Activated naive CD4-positive, alpha-beta T cell treated with anti-CD3 and anti-CD28 coated beads for 36 hours (primary cell): ENCODE data around the gene ZSWIM6. TPM values are rescaled to one million over a fixed set of nuclear protein-coding genes. Genes with fewer than 3 reads are reported as not detected.

Experiments used
- CTCF ChIA-PET: fragments of 350-600 bp; sonication (Branson Sonifier 250); formaldehyde crosslinking; loops from one replicate; lab custom pipeline; 2021; ENCODE audit warnings: antibody characterized with exemption; lab: Charles Lee
- DNase-seq: peaks from one replicate; pipeline ENCODE4 v3.0.0-alpha.2; 2020
- H3K27ac Mint-ChIP-seq: one replicate; pipeline ENCODE4 v1.8.0; 2021; ENCODE audit warnings: mild to moderate bottlenecking, mixed read lengths
- H3K27me3 Mint-ChIP-seq: one replicate; pipeline ENCODE4 v1.8.0; 2021; ENCODE audit warnings: low read depth, mixed read lengths
- H3K36me3 Mint-ChIP-seq: one replicate; pipeline ENCODE4 v1.8.0; 2021; ENCODE audit warnings: low read depth, mixed read lengths
- H3K4me1 Mint-ChIP-seq: one replicate; pipeline ENCODE4 v1.8.0; 2021; ENCODE audit warnings: low read depth, mixed read lengths
- H3K4me3 Mint-ChIP-seq: one replicate; pipeline ENCODE4 v1.8.0; 2021; ENCODE audit warnings: mild to moderate bottlenecking, moderate library complexity, mixed read lengths
- H3K9me3 Mint-ChIP-seq: one replicate; pipeline ENCODE4 v1.8.0; 2021; ENCODE audit warnings: mixed read lengths
- intact Hi-C: fragments of 100-400 bp; cut with micrococcal nuclease; formaldehyde crosslinking; loops from one replicate; pipeline ENCODE4 v1.15.1; 2023
- total RNA-seq, 2 experiments: library from RNA; stranded (reverse); gene quantifications; one replicate each; pipeline ENCODE4 v1.2.3, GENCODE V29; 2021

Gene ZSWIM6
- total RNA-seq, 2 experiments from 2014 or later = 4.3 TPM

DNA sequence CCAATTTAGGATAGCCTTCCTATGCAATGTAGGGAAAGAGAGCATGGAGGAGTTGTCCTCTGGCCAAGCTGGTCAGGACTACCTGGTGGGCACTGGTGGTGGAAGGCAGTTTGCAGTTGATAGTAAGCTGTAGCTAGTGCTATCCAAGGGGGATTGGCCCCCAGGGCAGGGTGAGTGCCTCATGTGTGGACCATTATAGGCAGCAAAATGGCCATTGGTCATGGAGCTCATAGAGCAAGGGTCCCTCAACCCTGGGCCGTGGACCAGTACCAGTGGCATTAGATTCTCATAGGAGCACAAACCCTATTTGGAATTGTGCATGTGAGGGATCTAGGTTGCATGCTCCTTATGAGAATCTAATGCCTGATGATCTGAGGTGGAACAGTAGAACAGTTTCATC is 139.3 kb downstream of the ZSWIM6 start:
- H3K4me3 Mint-ChIP-seq = no peak overlapping the region
- H3K36me3 Mint-ChIP-seq = peaks cover 15% of the 10 kb centered on the region
- no peak for DNase-seq
- no peaks in the 10 kb centered on the region for H3K9me3 Mint-ChIP-seq
- no peaks in the 10 kb centered on the region for H3K27me3 Mint-ChIP-seq
- CTCF ChIA-PET = interaction anchor here (0.6 kb wide), 1 partner anchor 1308 kb away, joined by 3 read pairs; no protein-coding TSS in a partner anchor
- H3K27ac Mint-ChIP-seq = no peak overlapping the region
- intact Hi-C loops = no loop called here
- H3K4me1 Mint-ChIP-seq = peaks cover 25% of the 10 kb centered on the region

DNA sequence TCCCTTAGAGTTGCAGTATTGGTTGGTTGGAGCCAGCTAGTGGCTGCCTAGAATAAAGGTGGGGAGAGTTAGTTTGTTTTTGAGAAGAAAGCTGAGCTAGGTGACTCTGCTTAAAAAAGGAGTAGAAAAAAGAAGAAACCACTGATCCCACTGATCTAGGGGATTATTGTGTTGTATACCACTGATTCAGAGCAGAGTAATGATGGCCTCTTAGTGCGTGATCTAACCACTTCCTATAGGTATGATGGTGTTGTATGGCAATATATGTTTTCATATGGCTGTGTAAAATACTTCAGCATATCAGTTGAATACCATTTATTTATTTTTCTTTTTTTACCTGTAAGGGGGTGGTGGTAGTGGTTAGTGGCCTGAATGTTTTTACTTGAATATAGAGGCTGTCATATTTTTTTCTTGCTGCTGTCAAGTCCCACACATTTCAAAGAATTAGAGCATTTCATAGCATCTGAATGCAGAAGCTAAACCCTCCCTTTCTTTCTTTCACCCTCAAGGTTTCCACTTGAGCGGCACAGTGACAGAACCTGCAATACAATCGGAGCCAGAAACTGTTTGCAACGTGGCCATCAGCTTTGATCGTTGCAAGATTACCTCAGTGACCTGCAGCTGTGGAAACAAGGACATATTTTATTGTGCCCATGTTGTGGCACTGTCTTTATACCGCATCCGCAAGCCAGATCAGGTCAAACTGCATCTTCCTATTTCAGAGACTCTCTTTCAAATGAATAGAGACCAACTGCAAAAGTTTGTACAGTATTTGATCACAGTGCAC is 140.3 kb downstream of the ZSWIM6 start:
- Mint-ChIP-seq H3K27ac (no peak overlapping the region), H3K4me3 (no peak overlapping the region), H3K36me3 (peaks cover 15% of the 10 kb centered on the region), H3K27me3 (no peaks in the 10 kb centered on the region), H3K9me3 (no peaks in the 10 kb centered on the region), H3K4me1 (peaks cover 25% of the 10 kb centered on the region)
- CTCF ChIA-PET = no interaction called here
- no peak for DNase-seq
- intact Hi-C loops = no loop called here

DNA sequence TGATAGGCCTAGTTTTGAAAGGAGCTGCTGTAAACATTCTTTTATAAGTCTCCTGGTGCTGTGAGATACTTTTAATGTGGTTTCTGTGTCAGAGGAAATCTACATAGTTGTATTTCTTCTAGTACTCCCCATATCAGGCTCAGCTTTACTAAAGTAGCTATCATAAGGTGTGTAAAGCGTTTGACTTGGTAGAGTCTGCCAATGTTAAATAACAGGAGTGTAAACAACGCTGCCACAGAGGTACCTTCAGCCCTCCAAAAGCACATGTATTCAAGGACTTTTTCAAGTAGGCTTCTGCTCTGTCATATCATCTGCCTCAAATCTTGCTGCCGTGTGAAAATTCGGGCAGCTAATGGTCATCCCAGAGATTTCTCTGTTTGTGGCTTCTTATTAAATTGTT is 142.7 kb downstream of the ZSWIM6 start:
- CTCF ChIA-PET = interaction anchor here (1.1 kb wide), 1 partner anchor 143 kb away, joined by 3 read pairs; no protein-coding TSS in a partner anchor
- H3K9me3 Mint-ChIP-seq = no peaks in the 10 kb centered on the region

DNA sequence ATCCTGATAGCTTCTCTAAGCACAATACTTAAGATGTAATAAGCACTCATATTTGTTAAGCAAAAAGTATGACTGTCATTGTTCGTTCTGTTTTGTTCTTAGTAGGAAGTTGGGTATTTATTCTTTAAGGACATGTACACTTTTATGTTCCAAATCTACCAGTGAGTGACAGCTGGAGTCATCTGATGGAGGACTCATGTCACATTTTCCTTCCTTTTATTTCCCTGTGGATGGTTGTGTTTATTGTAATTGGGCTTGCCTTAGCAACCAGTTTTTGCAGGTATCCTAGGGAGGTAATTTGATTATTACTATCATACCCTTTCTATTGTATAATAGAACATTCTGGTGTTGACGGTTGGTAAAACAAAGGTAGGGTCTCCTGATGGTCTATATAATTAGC is 145.7 kb downstream of the ZSWIM6 start:
- Mint-ChIP-seq H3K27me3 (no peaks in the 10 kb centered on the region), H3K36me3 (peaks cover 14% of the 10 kb centered on the region), H3K27ac (no peak overlapping the region), H3K9me3 (no peaks in the 10 kb centered on the region), H3K4me1 (peaks cover 3% of the 10 kb centered on the region), H3K4me3 (no peak overlapping the region)
- intact Hi-C loops = no loop called here
- CTCF ChIA-PET = no interaction called here
- no peak for DNase-seq

More for the DNA sequence above, 142.7 kb downstream of the ZSWIM6 start:
- Mint-ChIP-seq H3K27me3 (no peaks in the 10 kb centered on the region), H3K4me3 (no peak overlapping the region), H3K27ac (no peak overlapping the region), H3K36me3 (peaks cover 17% of the 10 kb centered on the region), H3K4me1 (peaks cover 20% of the 10 kb centered on the region)
- DNase-seq = no peak
- intact Hi-C loops = no loop called here

DNA sequence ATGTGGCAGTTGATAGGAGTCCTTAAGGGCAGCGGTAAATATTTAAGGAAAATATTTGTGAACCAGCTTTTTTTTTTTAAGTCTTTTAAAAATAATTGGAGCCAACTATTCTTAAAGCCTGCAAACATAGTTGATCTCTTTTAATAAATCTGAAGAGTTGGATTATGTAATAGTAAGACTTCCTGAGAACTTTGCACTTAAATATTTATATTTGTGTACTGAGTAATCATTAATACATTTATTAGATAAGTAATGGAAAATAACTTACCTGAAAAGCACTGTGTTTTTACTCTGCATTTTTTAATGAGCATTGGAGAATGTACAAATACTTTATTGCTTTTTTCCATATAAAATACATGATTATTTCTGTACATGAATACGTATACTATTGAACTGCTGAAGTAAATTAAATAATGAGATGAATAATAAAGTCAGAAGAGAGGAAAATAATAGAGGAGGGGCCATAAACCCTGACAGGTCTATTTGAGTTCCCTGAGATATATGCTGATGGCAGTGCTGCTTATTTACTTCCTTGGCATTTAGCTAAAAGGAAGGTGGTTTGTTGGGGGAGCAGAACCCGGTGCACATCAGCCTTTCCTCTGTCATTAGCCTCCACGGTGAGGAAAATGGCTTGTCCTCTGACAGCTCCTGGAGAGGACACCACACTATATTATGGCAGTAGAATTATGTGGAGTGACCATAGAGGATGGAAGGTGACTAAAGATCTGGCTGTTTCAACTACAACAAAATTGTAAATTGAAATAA is 148.0 kb downstream of the ZSWIM6 start:
- Mint-ChIP-seq H3K27me3 (no peaks in the 10 kb centered on the region), H3K27ac (no peak overlapping the region), H3K9me3 (no peaks in the 10 kb centered on the region), H3K4me1 (peaks cover 1% of the 10 kb centered on the region), H3K36me3 (peaks cover 12% of the 10 kb centered on the region), H3K4me3 (no peak overlapping the region)
- DNase-seq = no peak
- intact Hi-C loops = no loop called here
- CTCF ChIA-PET = interaction anchor here (0.6 kb wide), 1 partner anchor 35 kb away, joined by 3 read pairs; no protein-coding TSS in a partner anchor

DNA sequence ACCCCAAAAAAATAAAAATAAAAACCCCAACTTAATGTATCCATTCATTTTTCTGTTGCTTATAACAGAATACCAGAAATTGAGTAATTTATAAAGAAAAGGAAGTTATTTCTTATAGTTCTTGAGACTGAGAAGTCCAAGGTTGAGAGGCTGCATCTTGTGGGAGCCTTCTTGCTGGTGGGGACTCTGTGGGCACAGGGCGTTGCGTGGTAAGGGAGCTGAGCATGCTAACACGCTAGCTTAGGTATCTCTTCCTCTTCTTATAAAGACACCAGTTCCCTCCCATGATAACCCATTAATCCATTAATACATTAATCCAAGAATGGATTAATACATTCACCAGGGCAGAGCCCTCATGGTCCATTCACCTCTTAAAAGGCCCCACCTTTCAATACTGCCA is 150.9 kb downstream of the ZSWIM6 start:
- H3K4me3 Mint-ChIP-seq = no peak overlapping the region
- H3K27me3 Mint-ChIP-seq = no peaks in the 10 kb centered on the region
- CTCF ChIA-PET = no interaction called here
- no peaks in the 10 kb centered on the region for H3K9me3 Mint-ChIP-seq
- H3K4me1 Mint-ChIP-seq = peaks cover 3% of the 10 kb centered on the region
- peaks cover 18% of the 10 kb centered on the region for H3K36me3 Mint-ChIP-seq
- H3K27ac Mint-ChIP-seq = no peak overlapping the region
- DNase-seq = no peak
- intact Hi-C loops = no loop called here

DNA sequence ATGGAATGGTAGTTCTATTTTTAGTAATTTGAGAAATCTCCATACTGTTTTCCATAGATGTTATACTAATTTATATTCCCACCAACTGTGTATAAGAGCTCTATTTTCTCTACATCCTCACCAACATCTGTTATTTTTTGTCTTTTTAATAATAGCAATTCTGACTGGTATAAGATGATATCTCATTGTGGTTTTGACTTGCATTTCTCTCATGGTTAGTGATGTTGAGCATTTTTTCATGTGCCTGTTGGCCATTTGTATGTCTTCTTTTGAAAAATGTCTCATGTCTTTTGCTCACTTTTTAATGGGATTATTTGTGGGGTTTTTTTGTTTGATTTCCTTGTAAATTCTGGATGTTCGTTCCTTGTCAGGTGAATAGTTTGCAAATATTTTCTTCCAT is 154.4 kb downstream of the ZSWIM6 start:
- Mint-ChIP-seq H3K27ac (no peak overlapping the region), H3K36me3 (peaks cover 20% of the 10 kb centered on the region), H3K9me3 (no peaks in the 10 kb centered on the region), H3K4me3 (no peak overlapping the region), H3K4me1 (peaks cover 6% of the 10 kb centered on the region), H3K27me3 (no peaks in the 10 kb centered on the region)
- intact Hi-C loops = no loop called here
- DNase-seq = no peak
- CTCF ChIA-PET = no interaction called here

DNA sequence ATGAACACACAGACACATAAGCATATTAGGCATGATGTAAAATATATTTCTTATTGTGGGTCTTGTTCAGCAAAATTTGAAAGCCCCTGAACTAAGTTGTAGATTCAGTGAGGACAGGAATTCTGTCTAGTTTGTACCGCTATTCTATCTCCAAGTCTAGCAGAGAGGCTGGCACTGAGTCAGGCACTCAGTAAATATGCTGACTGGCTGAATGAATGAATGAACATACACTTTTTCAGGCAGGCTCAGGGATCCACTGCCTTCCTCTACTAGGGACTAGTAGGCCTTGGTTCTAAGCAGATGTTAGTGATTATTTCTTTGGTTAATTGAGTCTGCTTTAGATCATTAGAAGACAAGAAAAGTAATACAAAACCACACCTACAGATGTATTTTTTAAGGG is 157.5 kb downstream of the ZSWIM6 start:
- DNase-seq = no peak
- H3K4me3 Mint-ChIP-seq = no peak overlapping the region
- intact Hi-C loops = no loop called here
- CTCF ChIA-PET = no interaction called here
- H3K36me3 Mint-ChIP-seq = peaks cover 18% of the 10 kb centered on the region
- H3K4me1 Mint-ChIP-seq = peaks cover 6% of the 10 kb centered on the region
- no peaks in the 10 kb centered on the region for H3K9me3 Mint-ChIP-seq
- no peak overlapping the region for H3K27ac Mint-ChIP-seq
- no peaks in the 10 kb centered on the region for H3K27me3 Mint-ChIP-seq

DNA sequence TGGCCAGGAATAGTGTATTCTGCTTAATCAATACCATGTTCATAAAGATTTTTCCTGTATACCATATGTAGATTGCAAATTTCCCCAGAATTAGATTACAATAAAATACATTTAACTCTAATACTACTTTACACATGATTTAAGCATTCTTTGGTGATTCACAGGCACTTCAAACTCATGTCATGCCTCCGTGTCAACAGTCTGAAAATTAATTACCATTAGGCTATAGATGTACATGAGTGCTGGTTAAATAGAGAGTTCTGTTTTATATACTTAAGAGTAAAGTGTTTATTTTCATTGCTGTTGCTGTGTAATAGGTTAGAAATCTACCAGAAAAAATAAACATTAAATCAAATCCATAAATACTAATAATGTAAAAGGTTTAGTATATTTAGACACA is 159.8 kb downstream of the ZSWIM6 start:
- H3K36me3 Mint-ChIP-seq = peaks cover 12% of the 10 kb centered on the region
- no peaks in the 10 kb centered on the region for H3K9me3 Mint-ChIP-seq
- H3K27ac Mint-ChIP-seq = no peak overlapping the region
- H3K27me3 Mint-ChIP-seq = no peaks in the 10 kb centered on the region
- H3K4me3 Mint-ChIP-seq = no peak overlapping the region
- intact Hi-C loops = no loop called here
- DNase-seq = no peak
- H3K4me1 Mint-ChIP-seq = peaks cover 3% of the 10 kb centered on the region
- CTCF ChIA-PET = no interaction called here

DNA sequence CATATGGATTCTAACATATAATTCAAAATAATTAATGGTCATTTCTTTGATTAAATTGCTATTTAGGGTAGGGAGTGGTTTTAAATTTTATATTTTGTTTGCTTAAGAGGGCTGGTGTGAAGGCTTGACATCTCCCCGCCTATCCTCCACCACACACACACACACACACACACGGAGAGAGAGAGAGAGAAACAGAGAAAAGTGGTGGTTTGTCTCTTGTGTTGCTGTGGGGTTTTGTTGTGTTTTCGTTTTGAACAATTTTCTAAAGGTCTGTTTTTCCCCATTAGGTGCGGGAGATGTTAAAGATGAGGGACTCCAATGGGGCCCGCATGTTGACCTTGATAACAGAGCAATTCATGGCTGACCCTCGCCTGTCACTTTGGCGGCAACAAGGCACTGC is 161.9 kb downstream of the ZSWIM6 start:
- DNase-seq = no peak
- no peaks in the 10 kb centered on the region for H3K9me3 Mint-ChIP-seq
- peaks cover 3% of the 10 kb centered on the region for H3K4me1 Mint-ChIP-seq
- peaks cover 4% of the 10 kb centered on the region for H3K36me3 Mint-ChIP-seq
- no peak overlapping the region for H3K27ac Mint-ChIP-seq
- intact Hi-C loops = no loop called here
- no peak overlapping the region for H3K4me3 Mint-ChIP-seq
- H3K27me3 Mint-ChIP-seq = no peaks in the 10 kb centered on the region
- CTCF ChIA-PET = no interaction called here

DNA sequence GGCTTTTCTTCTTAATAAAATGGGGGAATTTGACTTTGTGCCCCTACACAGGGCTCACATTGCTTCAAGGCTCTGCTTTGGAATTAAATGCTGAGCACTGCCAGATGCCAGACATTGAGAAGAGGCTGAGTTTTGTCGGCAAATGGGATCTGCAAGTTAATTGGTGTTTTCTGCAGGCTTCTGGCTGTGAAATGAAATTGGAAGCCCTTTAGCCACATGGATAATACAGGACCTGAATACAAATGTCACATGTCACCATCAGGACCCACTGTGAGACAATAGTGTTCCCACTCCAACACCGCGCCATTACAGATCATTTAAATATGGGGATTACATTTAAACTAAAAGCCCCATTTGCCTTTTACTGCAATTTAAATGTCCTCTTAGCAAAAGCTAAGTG is 164.4 kb downstream of the ZSWIM6 start:
- H3K36me3 Mint-ChIP-seq = peaks cover 5% of the 10 kb centered on the region
- DNase-seq = no peak
- no peaks in the 10 kb centered on the region for H3K27me3 Mint-ChIP-seq
- H3K9me3 Mint-ChIP-seq = no peaks in the 10 kb centered on the region
- H3K27ac Mint-ChIP-seq = no peak overlapping the region
- peaks cover 2% of the 10 kb centered on the region for H3K4me1 Mint-ChIP-seq
- CTCF ChIA-PET = interaction anchor here (0.5 kb wide), 1 partner anchor 149 kb away, joined by 3 read pairs; no protein-coding TSS in a partner anchor
- no peak overlapping the region for H3K4me3 Mint-ChIP-seq
- intact Hi-C loops = no loop called here

DNA sequence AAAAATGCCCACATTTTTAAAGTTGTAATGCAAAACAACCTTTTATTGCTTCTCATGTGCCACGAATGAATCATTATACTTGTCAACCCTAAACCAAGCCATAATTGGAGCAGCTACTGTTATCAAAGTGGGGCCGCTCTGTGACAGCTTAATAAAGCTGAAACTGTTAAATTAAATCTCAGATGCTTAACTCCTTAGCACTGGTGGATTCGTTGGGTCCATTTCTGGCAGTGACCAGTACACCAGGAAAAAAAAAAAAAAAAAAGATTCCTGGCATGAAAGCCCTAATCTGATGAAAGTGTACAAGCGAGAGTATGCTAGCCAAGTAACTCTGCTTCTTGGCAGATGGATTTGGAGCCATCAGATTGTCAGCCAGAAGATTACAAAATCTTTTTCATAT is 164.8 kb downstream of the ZSWIM6 start:
- no peaks in the 10 kb centered on the region for H3K27me3 Mint-ChIP-seq
- no peaks in the 10 kb centered on the region for H3K9me3 Mint-ChIP-seq
- peaks cover 6% of the 10 kb centered on the region for H3K36me3 Mint-ChIP-seq
- H3K4me3 Mint-ChIP-seq = no peak overlapping the region
- no peak overlapping the region for H3K27ac Mint-ChIP-seq
- peaks cover 2% of the 10 kb centered on the region for H3K4me1 Mint-ChIP-seq
- intact Hi-C loops = no loop called here
- DNase-seq = no peak
- CTCF ChIA-PET = interaction anchor here (0.5 kb wide), 1 partner anchor 148 kb away, joined by 3 read pairs; no protein-coding TSS in a partner anchor
